ENCODE results near the gene ALG12.

DNA sequence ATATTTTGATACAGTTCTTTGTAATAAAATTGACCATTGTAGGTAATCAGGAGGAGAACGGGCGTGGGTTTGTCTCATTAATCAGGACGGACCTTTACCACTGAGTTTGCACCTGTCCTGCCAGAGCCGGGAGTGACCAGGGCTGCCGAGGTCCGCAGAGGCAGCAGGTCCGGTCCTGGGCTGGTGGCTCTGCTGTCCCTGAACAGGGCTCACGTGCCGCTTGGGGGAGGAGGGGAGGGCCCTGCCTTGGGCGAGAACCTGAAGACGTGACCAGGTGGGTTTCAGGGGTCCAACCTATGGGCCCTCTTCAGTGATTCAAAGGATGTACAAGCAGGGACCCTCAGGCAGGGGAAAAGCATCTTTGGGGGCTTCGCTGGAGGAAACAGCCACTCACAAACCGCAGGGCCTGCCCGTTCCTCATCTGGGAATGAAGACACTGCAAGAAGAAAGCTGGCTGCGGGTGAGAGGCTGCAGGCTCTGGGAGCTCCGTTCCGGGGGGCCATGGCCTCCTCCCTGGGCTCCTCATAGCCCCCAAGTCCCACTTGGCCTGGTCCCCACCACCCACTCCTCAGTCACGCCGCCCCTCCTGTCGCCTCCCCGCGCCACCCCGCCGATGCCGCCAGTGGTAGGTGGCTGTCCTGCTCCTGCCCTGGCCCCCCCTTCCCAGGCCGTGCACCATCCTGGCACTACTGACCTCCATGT, 9.4 kb upstream of the ALG12 start:
- TF ChIP-seq, protein P1, sequence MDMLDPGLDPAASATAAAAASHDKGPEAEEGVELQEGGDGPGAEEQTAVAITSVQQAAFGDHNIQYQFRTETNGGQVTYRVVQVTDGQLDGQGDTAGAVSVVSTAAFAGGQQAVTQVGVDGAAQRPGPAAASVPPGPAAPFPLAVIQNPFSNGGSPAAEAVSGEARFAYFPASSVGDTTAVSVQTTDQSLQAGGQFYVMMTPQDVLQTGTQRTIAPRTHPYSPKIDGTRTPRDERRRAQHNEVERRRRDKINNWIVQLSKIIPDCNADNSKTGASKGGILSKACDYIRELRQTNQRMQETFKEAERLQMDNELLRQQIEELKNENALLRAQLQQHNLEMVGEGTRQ (CRISPR knock-in tag; IDR thresholded peaks at IDR 0.05), result no peak
- TF ChIP-seq, protein P2, sequence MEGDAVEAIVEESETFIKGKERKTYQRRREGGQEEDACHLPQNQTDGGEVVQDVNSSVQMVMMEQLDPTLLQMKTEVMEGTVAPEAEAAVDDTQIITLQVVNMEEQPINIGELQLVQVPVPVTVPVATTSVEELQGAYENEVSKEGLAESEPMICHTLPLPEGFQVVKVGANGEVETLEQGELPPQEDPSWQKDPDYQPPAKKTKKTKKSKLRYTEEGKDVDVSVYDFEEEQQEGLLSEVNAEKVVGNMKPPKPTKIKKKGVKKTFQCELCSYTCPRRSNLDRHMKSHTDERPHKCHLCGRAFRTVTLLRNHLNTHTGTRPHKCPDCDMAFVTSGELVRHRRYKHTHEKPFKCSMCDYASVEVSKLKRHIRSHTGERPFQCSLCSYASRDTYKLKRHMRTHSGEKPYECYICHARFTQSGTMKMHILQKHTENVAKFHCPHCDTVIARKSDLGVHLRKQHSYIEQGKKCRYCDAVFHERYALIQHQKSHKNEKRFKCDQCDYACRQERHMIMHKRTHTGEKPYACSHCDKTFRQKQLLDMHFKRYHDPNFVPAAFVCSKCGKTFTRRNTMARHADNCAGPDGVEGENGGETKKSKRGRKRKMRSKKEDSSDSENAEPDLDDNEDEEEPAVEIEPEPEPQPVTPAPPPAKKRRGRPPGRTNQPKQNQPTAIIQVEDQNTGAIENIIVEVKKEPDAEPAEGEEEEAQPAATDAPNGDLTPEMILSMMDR (IDR thresholded peaks at IDR 0.05), result no peak
- no peak for TF ChIP-seq CREB1 (CRISPR knock-in tag; IDR thresholded peaks at IDR 0.05)
- no peak for TF ChIP-seq TP53 (CRISPR knock-in tag; IDR thresholded peaks at IDR 0.05)
- TF ChIP-seq SP1 (CRISPR knock-in tag; conservative IDR thresholded peaks at IDR 0.05), result no peak
- no peak for TF ChIP-seq NFYB (CRISPR knock-in tag; conservative IDR thresholded peaks at IDR 0.05; ENCODE audit: low read depth)
- TF ChIP-seq, protein P3, sequence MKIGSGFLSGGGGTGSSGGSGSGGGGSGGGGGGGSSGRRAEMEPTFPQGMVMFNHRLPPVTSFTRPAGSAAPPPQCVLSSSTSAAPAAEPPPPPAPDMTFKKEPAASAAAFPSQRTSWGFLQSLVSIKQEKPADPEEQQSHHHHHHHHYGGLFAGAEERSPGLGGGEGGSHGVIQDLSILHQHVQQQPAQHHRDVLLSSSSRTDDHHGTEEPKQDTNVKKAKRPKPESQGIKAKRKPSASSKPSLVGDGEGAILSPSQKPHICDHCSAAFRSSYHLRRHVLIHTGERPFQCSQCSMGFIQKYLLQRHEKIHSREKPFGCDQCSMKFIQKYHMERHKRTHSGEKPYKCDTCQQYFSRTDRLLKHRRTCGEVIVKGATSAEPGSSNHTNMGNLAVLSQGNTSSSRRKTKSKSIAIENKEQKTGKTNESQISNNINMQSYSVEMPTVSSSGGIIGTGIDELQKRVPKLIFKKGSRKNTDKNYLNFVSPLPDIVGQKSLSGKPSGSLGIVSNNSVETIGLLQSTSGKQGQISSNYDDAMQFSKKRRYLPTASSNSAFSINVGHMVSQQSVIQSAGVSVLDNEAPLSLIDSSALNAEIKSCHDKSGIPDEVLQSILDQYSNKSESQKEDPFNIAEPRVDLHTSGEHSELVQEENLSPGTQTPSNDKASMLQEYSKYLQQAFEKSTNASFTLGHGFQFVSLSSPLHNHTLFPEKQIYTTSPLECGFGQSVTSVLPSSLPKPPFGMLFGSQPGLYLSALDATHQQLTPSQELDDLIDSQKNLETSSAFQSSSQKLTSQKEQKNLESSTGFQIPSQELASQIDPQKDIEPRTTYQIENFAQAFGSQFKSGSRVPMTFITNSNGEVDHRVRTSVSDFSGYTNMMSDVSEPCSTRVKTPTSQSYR (CRISPR knock-in tag; IDR thresholded peaks at IDR 0.05), result no peak

Measured in WTC11 (cell line).